Activated naive CD4-positive, alpha-beta T cell treated with anti-CD3 and anti-CD28 coated beads for 36 hours (primary cell): ENCODE results near the gene PLXNA1. TPM values are rescaled to one million over a fixed set of nuclear protein-coding genes. Genes with fewer than 3 reads are reported as not detected.

Experiments used
- CTCF ChIA-PET: fragments of 350-600 bp; sonication (Branson Sonifier 250); formaldehyde crosslinking; loops from one replicate; lab custom pipeline; 2021; ENCODE audit warnings: antibody characterized with exemption; lab: Charles Lee
- DNase-seq: peaks from one replicate; pipeline ENCODE4 v3.0.0-alpha.2; 2020
- H3K27ac Mint-ChIP-seq: one replicate; pipeline ENCODE4 v1.8.0; 2021; ENCODE audit warnings: mild to moderate bottlenecking, mixed read lengths
- H3K27me3 Mint-ChIP-seq: one replicate; pipeline ENCODE4 v1.8.0; 2021; ENCODE audit warnings: low read depth, mixed read lengths
- H3K36me3 Mint-ChIP-seq: one replicate; pipeline ENCODE4 v1.8.0; 2021; ENCODE audit warnings: low read depth, mixed read lengths
- H3K4me1 Mint-ChIP-seq: one replicate; pipeline ENCODE4 v1.8.0; 2021; ENCODE audit warnings: low read depth, mixed read lengths
- H3K4me3 Mint-ChIP-seq: one replicate; pipeline ENCODE4 v1.8.0; 2021; ENCODE audit warnings: mild to moderate bottlenecking, moderate library complexity, mixed read lengths
- H3K9me3 Mint-ChIP-seq: one replicate; pipeline ENCODE4 v1.8.0; 2021; ENCODE audit warnings: mixed read lengths
- intact Hi-C: fragments of 100-400 bp; cut with micrococcal nuclease; formaldehyde crosslinking; loops from one replicate; pipeline ENCODE4 v1.15.1; 2023
- total RNA-seq, 2 experiments: library from RNA; stranded (reverse); gene quantifications; one replicate each; pipeline ENCODE4 v1.2.3, GENCODE V29; 2021

The PLXNA1 gene
- total RNA-seq, 2 experiments from 2014 or later = 5.0 to 5.8 TPM

- H3K4me1 Mint-ChIP-seq = no peaks in the 10 kb centered on the region
- intact Hi-C loops = no loop called here
- no peaks in the 10 kb centered on the region for H3K27me3 Mint-ChIP-seq
- H3K36me3 Mint-ChIP-seq = no peaks in the 10 kb centered on the region
- CTCF ChIA-PET = interaction anchor here (0.5 kb wide), 1 partner anchor 34 kb away, joined by 3 read pairs; no protein-coding TSS in a partner anchor
- no peak overlapping the region for H3K27ac Mint-ChIP-seq
- H3K9me3 Mint-ChIP-seq = no peaks in the 10 kb centered on the region
- DNase-seq = no peak
- no peak overlapping the region for H3K4me3 Mint-ChIP-seq
Measured at GRCh38 chr3:127003601-127004280, 20.8 kb downstream of the PLXNA1 start.

- Mint-ChIP-seq H3K4me1 (no peaks in the 10 kb centered on the region), H3K27me3 (no peaks in the 10 kb centered on the region), H3K27ac (no peak overlapping the region), H3K36me3 (no peaks in the 10 kb centered on the region), H3K4me3 (no peak overlapping the region), H3K9me3 (no peaks in the 10 kb centered on the region)
- no peak for DNase-seq
- intact Hi-C loops = no loop called here
- CTCF ChIA-PET = interaction anchor here (0.5 kb wide), 1 partner anchor 35 kb away, joined by 3 read pairs; no protein-coding TSS in a partner anchor
Measured at GRCh38 chr3:127004641-127005397, 21.9 kb downstream of the PLXNA1 start.

GRCh38 chr3:127005864-127006500, 23.1 kb downstream of the PLXNA1 start:
- no peak for DNase-seq
- no peaks in the 10 kb centered on the region for H3K4me1 Mint-ChIP-seq
- H3K36me3 Mint-ChIP-seq = no peaks in the 10 kb centered on the region
- intact Hi-C loops = no loop called here
- no peaks in the 10 kb centered on the region for H3K27me3 Mint-ChIP-seq
- CTCF ChIA-PET = no interaction called here
- no peak overlapping the region for H3K4me3 Mint-ChIP-seq
- H3K9me3 Mint-ChIP-seq = no peaks in the 10 kb centered on the region
- H3K27ac Mint-ChIP-seq = no peak overlapping the region

- intact Hi-C loops = no loop called here
- no peak overlapping the region for H3K27ac Mint-ChIP-seq
- no peak for DNase-seq
Measured at GRCh38 chr3:127006781-127007436, 24.0 kb downstream of the PLXNA1 start.

GRCh38 chr3:127008236-127008635, 25.3 kb downstream of the PLXNA1 start:
- H3K27ac Mint-ChIP-seq = no peak overlapping the region
- H3K4me1 Mint-ChIP-seq = no peaks in the 10 kb centered on the region
- no peak overlapping the region for H3K4me3 Mint-ChIP-seq
- intact Hi-C loops = no loop called here
- H3K36me3 Mint-ChIP-seq = no peaks in the 10 kb centered on the region
- no peaks in the 10 kb centered on the region for H3K9me3 Mint-ChIP-seq
- CTCF ChIA-PET = no interaction called here
- H3K27me3 Mint-ChIP-seq = no peaks in the 10 kb centered on the region
- no peak for DNase-seq

More at GRCh38 chr3:127006781-127007436, 24.0 kb downstream of the PLXNA1 start:
- no peaks in the 10 kb centered on the region for H3K36me3 Mint-ChIP-seq
- CTCF ChIA-PET = no interaction called here
- H3K4me3 Mint-ChIP-seq = no peak overlapping the region
- no peaks in the 10 kb centered on the region for H3K27me3 Mint-ChIP-seq
- H3K9me3 Mint-ChIP-seq = no peaks in the 10 kb centered on the region
- H3K4me1 Mint-ChIP-seq = no peaks in the 10 kb centered on the region

- intact Hi-C loops = no loop called here
- Mint-ChIP-seq H3K4me3 (no peak overlapping the region), H3K27me3 (no peaks in the 10 kb centered on the region), H3K27ac (no peak overlapping the region), H3K4me1 (no peaks in the 10 kb centered on the region), H3K36me3 (no peaks in the 10 kb centered on the region), H3K9me3 (no peaks in the 10 kb centered on the region)
- CTCF ChIA-PET = interaction anchor here (0.5 kb wide), 1 partner anchor 164 kb away, joined by 3 read pairs; no protein-coding TSS in a partner anchor
- no peak for DNase-seq
Measured at GRCh38 chr3:127009531-127009930, 26.6 kb downstream of the PLXNA1 start.

GRCh38 chr3:127011270-127011992, 28.5 kb downstream of the PLXNA1 start:
- intact Hi-C loops = no loop called here
- no peak overlapping the region for H3K27ac Mint-ChIP-seq
- no peaks in the 10 kb centered on the region for H3K4me1 Mint-ChIP-seq
- DNase-seq = no peak
- no peaks in the 10 kb centered on the region for H3K27me3 Mint-ChIP-seq
- no peaks in the 10 kb centered on the region for H3K9me3 Mint-ChIP-seq
- CTCF ChIA-PET = no interaction called here
- peaks cover 3% of the 10 kb centered on the region for H3K36me3 Mint-ChIP-seq
- H3K4me3 Mint-ChIP-seq = no peak overlapping the region

GRCh38 chr3:127012091-127012490, 29.2 kb downstream of the PLXNA1 start:
- Mint-ChIP-seq H3K36me3 (peaks cover 4% of the 10 kb centered on the region), H3K27me3 (no peaks in the 10 kb centered on the region), H3K4me1 (no peaks in the 10 kb centered on the region), H3K27ac (no peak overlapping the region), H3K4me3 (no peak overlapping the region), H3K9me3 (no peaks in the 10 kb centered on the region)
- no peak for DNase-seq
- CTCF ChIA-PET = no interaction called here
- intact Hi-C loops = no loop called here

- CTCF ChIA-PET = no interaction called here
- Mint-ChIP-seq H3K27me3 (no peaks in the 10 kb centered on the region), H3K27ac (no peak overlapping the region), H3K36me3 (peaks cover 5% of the 10 kb centered on the region), H3K4me3 (no peak overlapping the region), H3K9me3 (no peaks in the 10 kb centered on the region), H3K4me1 (no peaks in the 10 kb centered on the region)
- DNase-seq = no peak
- intact Hi-C loops = no loop called here
Measured at GRCh38 chr3:127013181-127013580, 30.3 kb downstream of the PLXNA1 start.

GRCh38 chr3:127013758-127014535, 31.0 kb downstream of the PLXNA1 start:
- H3K4me3 Mint-ChIP-seq = no peak overlapping the region

GRCh38 chr3:127014536-127015281, 31.8 kb downstream of the PLXNA1 start:
- no peaks in the 10 kb centered on the region for H3K27me3 Mint-ChIP-seq
- CTCF ChIA-PET = no interaction called here
- H3K27ac Mint-ChIP-seq = no peak overlapping the region
- no peak for DNase-seq
- H3K4me1 Mint-ChIP-seq = no peaks in the 10 kb centered on the region
- peaks cover 8% of the 10 kb centered on the region for H3K36me3 Mint-ChIP-seq
- no peak overlapping the region for H3K4me3 Mint-ChIP-seq
- intact Hi-C loops = no loop called here
- no peaks in the 10 kb centered on the region for H3K9me3 Mint-ChIP-seq

More at GRCh38 chr3:127013758-127014535, 31.0 kb downstream of the PLXNA1 start:
- Mint-ChIP-seq H3K27ac (no peak overlapping the region), H3K4me1 (no peaks in the 10 kb centered on the region), H3K27me3 (no peaks in the 10 kb centered on the region), H3K9me3 (no peaks in the 10 kb centered on the region), H3K36me3 (peaks cover 8% of the 10 kb centered on the region)
- DNase-seq = no peak
- intact Hi-C loops = no loop called here
- CTCF ChIA-PET = no interaction called here
